K562 (cell line): Measurements from ENCODE around the gene AIFM1. TPM values are rescaled to one million over a fixed set of nuclear protein-coding genes. Genes with fewer than 3 reads are reported as not detected.
A peak's percentile ranks its signal among the peaks of the same experiment; 100 is the strongest.

Experiments used
- BRF2 ChIP-seq: IDR thresholded peaks from 3 replicates; pipeline ENCODE4 v1.6.1; 2011; ENCODE audit warnings: borderline replicate concordance, mild to moderate bottlenecking; ENCODE audit not compliant: insufficient read length, insufficient read depth
- CLOCK ChIP-seq: fragments of 250-450 bp; sonication (Bioruptor Pico); IDR thresholded peaks from 2 replicates; pipeline ENCODE4 v1.4.0; 2020; ENCODE audit warnings: mild to moderate bottlenecking, moderate library complexity, borderline replicate concordance
- ETS2 ChIP-seq: IDR thresholded peaks from 2 replicates; pipeline ENCODE4 v1.6.1; 2016; ENCODE audit warnings: borderline replicate concordance, missing genetic modification characterization, mild to moderate bottlenecking, moderate library complexity, missing compliant biosample characterization; ENCODE audit not compliant: poor library complexity, severe bottlenecking
- HES1 ChIP-seq: fragments of 450-650 bp; IDR thresholded peaks from 2 replicates; pipeline ENCODE4 v1.6.1; 2016; ENCODE audit warnings: low read depth, mild to moderate bottlenecking, moderate library complexity
- HLTF ChIP-seq: fragments of 450-650 bp; IDR thresholded peaks from 2 replicates; pipeline ENCODE4 v1.6.1; 2016
- MTF1 ChIP-seq: fragments of 250-450 bp; sonication (Bioruptor Pico); IDR thresholded peaks from 2 replicates; pipeline ENCODE4 v1.9.0; 2021; ENCODE audit warnings: moderate library complexity, mild to moderate bottlenecking, inconsistent platforms, borderline replicate concordance
- NEUROD1 ChIP-seq: fragments of 150-350 bp; IDR thresholded peaks from 2 replicates; pipeline ENCODE4 v1.6.1; 2014; ENCODE audit warnings: borderline replicate concordance, low read length, low read depth; ENCODE audit not compliant: partially characterized antibody
- PHB2 ChIP-seq: fragments of 450-650 bp; IDR thresholded peaks from 2 replicates; pipeline ENCODE4 v1.6.1; 2017; ENCODE audit warnings: low read depth
- SNRNP70 ChIP-seq: fragments of 200-400 bp; formaldehyde crosslinking; optimal IDR thresholded peaks from 2 replicates; pipeline ENCODE3; 2017; ENCODE audit warnings: low read depth, low read length
- TFAP4 ChIP-seq: sonication (generic); formaldehyde crosslinking; IDR thresholded peaks from 2 replicates; pipeline ENCODE4 v1.8.0; 2022; ENCODE audit warnings: missing genetic modification reagents, mild to moderate bottlenecking, moderate library complexity, borderline replicate concordance
- ZC3H8 ChIP-seq: fragments of 450-650 bp; IDR thresholded peaks from 2 replicates; pipeline ENCODE4 v1.6.1; 2017
- ZFPM2 ChIP-seq: fragments of 250-450 bp; sonication (Bioruptor Pico); IDR thresholded peaks from 2 replicates; pipeline ENCODE4 v1.5.1; 2022; ENCODE audit warnings: mild to moderate bottlenecking
- ZNF347 ChIP-seq: fragments of 450-650 bp; formaldehyde crosslinking; IDR thresholded peaks from 2 replicates; pipeline ENCODE4 v1.4.0; 2020; ENCODE audit warnings: low read depth, mild to moderate bottlenecking, moderate library complexity
- ZNF639 ChIP-seq, 2 experiments: fragments of 200-800 bp in 1 of 2; sonication (Bioruptor generic) in 1 of 2; sonication (generic) in 1 of 2; formaldehyde crosslinking in 1 of 2; IDR thresholded peaks in 1 of 2; conservative IDR thresholded peaks in 1 of 2; 2 replicates each; pipeline versions ENCODE4 v1.5.0 to v1.6.1; 2016 to 2020; ENCODE audit warnings: missing compliant biosample characterization in 1 of 2, missing genetic modification characterization in 1 of 2, missing genetic modification reagents in 1 of 2
- polyA plus RNA-seq, 8 experiments: library from polyadenylated mRNA; depleted of rRNA in 4 of 8; stranded (reverse) in 5 of 8; unstranded in 3 of 8; fragments of >200 nt; fragmentation: Nextera tagmentation in 2 of 8; fragmentation: Illumina TruSeq in 1 of 8; extraction: Ambion mirVana in 2 of 8; extraction: Trizol in 1 of 8; gene quantifications; 2 replicates each; pipeline versions ENCODE4 v1.2.1 to v1.2.3, GENCODE V29; 2011 to 2014; ENCODE audit warnings: inconsistent platforms in 1 of 8, missing spikeins in 1 of 8
- total RNA-seq, 7 experiments: library from RNA; depleted of rRNA in 6 of 7; stranded (reverse); fragments of >200 nt in 6 of 7; fragmentation: Illumina TruSeq in 2 of 7; extraction: Trizol in 2 of 7; gene quantifications; 2 replicates each; pipeline versions ENCODE4 v1.2.1 to v1.2.3, GENCODE V29; 2011 to 2021; ENCODE audit warnings: low replicate concordance in 1 of 7

The AIFM1 gene
- total and polyA plus RNA-seq, 9 of the 15 experiments (the other 6 are each of a cell fraction or from before 2014, with no cell fraction given): 51.0 to 117 (median 91.2) TPM

GRCh38 chrX:130120746-130121504 lies 44.7 kb downstream of the AIFM1 start (continued):
- TF ChIP-seq CLOCK (CRISPR knock-in tag) (no peak), HLTF (no peak), HES1 (no peak), MTF1 (no peak), ETS2 (tag) (no peak), ZNF347 (CRISPR knock-in tag) (no peak), PHB2 (no peak), ZNF639 (CRISPR knock-in tag; conservative IDR thresholded peaks at IDR 0.05 in 1 of 2, IDR thresholded peaks at IDR 0.05 in 1 of 2) (0 out of 4 replicates have a peak, but pooled peaks of 1 of the 2 experiments have one; percentile 40), SNRNP70 (no peak), TFAP4 (CRISPR knock-in tag) (peak; percentile 69; the same call in 1 of the 2 replicates), ZC3H8 (no peak), BRF2 (no peak), NEUROD1 (no peak), ZFPM2 (CRISPR knock-in tag) (no peak)
